Right lobe of liver (tissue), 4 donors: ENCODE data around the gene ITGB1.

Experiments used
- POLR2A ChIP-seq: fragments of 450-650 bp; IDR thresholded peaks from one replicate; pipeline ENCODE4 v1.6.1; 2017; ENCODE audit warnings: antibody characterized with exemption, mild to moderate bottlenecking
- TF ChIP-seq, protein P1 (sequence below), 4 donors: fragments of 200-600 bp in 3 of 4; fragments of 450-650 bp in 1 of 4; IDR thresholded peaks; one replicate each; pipeline versions ENCODE4 v1.5.1 to v1.8.0; 2016 to 2022; ENCODE audit warnings: antibody characterized with exemption in 4 of 4, mild to moderate bottlenecking in 2 of 4
- donor health status: DM: no; HTN: no; CAD: no.
- donor health status: DM: no; HTN: no; CAD: no.
- donor health status: DM: no; HTN: yes; CAD: no.

DNA sequence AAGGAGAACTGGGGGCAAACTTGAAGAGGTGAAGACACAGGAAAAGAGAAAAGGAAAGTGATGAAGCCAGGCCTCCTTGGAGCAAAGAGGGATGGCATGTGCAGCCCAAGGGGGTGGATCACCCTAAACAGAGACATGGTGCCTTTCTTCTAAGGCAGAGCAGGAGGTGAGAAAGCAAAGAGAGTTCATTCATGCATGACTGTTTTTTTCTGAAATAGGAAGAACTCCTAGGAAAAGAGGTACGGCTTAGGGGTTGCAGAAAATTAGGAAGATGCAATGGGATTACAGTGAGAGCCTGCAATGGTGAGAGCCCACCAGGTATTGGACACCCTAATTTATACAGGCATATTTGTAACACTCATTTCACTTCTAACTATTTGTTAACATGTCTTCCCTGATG is 15.9 kb downstream of the ITGB1 start:
- TF ChIP-seq, protein P1, sequence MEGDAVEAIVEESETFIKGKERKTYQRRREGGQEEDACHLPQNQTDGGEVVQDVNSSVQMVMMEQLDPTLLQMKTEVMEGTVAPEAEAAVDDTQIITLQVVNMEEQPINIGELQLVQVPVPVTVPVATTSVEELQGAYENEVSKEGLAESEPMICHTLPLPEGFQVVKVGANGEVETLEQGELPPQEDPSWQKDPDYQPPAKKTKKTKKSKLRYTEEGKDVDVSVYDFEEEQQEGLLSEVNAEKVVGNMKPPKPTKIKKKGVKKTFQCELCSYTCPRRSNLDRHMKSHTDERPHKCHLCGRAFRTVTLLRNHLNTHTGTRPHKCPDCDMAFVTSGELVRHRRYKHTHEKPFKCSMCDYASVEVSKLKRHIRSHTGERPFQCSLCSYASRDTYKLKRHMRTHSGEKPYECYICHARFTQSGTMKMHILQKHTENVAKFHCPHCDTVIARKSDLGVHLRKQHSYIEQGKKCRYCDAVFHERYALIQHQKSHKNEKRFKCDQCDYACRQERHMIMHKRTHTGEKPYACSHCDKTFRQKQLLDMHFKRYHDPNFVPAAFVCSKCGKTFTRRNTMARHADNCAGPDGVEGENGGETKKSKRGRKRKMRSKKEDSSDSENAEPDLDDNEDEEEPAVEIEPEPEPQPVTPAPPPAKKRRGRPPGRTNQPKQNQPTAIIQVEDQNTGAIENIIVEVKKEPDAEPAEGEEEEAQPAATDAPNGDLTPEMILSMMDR (IDR thresholded peaks at IDR 0.05), result no peak
- TF ChIP-seq POLR2A, result no peak
